DOHH2 (cell line): ENCODE results near the gene RDH11.

ENCODE experiments used
- H3F3A ChIP-seq: fragments of 200-600 bp; sonication (generic), shearing (Covaris generic); 2 replicates; pipeline ENCODE4 v1.6.0; 2016; ENCODE audit warnings: antibody characterized with exemption, mild to moderate bottlenecking; ENCODE audit not compliant: control insufficient read depth, insufficient read depth
- H3K27ac ChIP-seq: fragments of 200-600 bp; sonication (generic); 2 replicates; pipeline ENCODE4 v1.5.1; 2014; ENCODE audit warnings: low read depth, mild to moderate bottlenecking, low read length, moderate library complexity
- H3K27me3 ChIP-seq: fragments of 200-600 bp; sonication (generic); 2 replicates; pipeline ENCODE4 v1.6.1; 2014; ENCODE audit warnings: mild to moderate bottlenecking, low read length, mixed read lengths; ENCODE audit not compliant: control insufficient read depth
- H3K36me3 ChIP-seq: fragments of 200-600 bp; sonication (generic); 2 replicates; pipeline ENCODE4 v1.6.1; 2014; ENCODE audit warnings: mild to moderate bottlenecking, low read length, moderate library complexity, mixed read lengths; ENCODE audit not compliant: control insufficient read depth
- H3K4me1 ChIP-seq: fragments of 200-600 bp; sonication (generic); 2 replicates; pipeline ENCODE4 v1.6.1; 2014; ENCODE audit warnings: mild to moderate bottlenecking, low read length, mixed read lengths; ENCODE audit not compliant: control insufficient read depth
- H3K4me2 ChIP-seq: fragments of 200-600 bp; sonication (generic); 2 replicates; pipeline ENCODE4 v1.6.0; 2014; ENCODE audit warnings: mild to moderate bottlenecking, low read length, moderate library complexity
- H3K4me3 ChIP-seq: fragments of 200-600 bp; sonication (generic); 2 replicates; pipeline ENCODE4 v1.5.1; 2014; ENCODE audit warnings: mild to moderate bottlenecking, low read length, mixed read lengths
- H3K79me2 ChIP-seq: fragments of 200-600 bp; sonication (generic); 2 replicates; pipeline ENCODE4 v1.6.1; 2014; ENCODE audit warnings: mild to moderate bottlenecking, low read length, mixed read lengths; ENCODE audit not compliant: control insufficient read depth
- H3K9me2 ChIP-seq: fragments of 200-600 bp; sonication (generic); replicated peaks from 2 replicates; pipeline ENCODE4 v1.6.1; 2014; ENCODE audit warnings: mild to moderate bottlenecking, low read length, mixed read lengths; ENCODE audit not compliant: control insufficient read depth
- H3K9me3 ChIP-seq: fragments of 200-600 bp; sonication (generic); 2 replicates; pipeline ENCODE4 v1.6.1; 2014; ENCODE audit warnings: antibody characterized with exemption, low read length, mixed read lengths; ENCODE audit not compliant: control insufficient read depth, insufficient read depth
- H4K20me1 ChIP-seq: fragments of 200-600 bp; sonication (generic); 2 replicates; pipeline ENCODE4 v1.6.0; 2014; ENCODE audit warnings: low read depth, mild to moderate bottlenecking, antibody characterized with exemption, low read length, moderate library complexity; ENCODE audit not compliant: control insufficient read depth, insufficient read depth
- EZH2phosphoT487 ChIP-seq: fragments of 200-600 bp; sonication (generic); IDR thresholded peaks from 2 replicates; pipeline ENCODE4 v1.6.1; 2017; ENCODE audit warnings: borderline replicate concordance, mild to moderate bottlenecking, antibody characterized with exemption, low read length, moderate library complexity, mixed read lengths
- TF ChIP-seq, protein P1 (sequence below): fragments of 200-600 bp; sonication (generic); IDR thresholded peaks from one replicate; pipeline ENCODE4 v1.5.1; 2014; ENCODE audit warnings: antibody characterized with exemption, mild to moderate bottlenecking, low read depth, low read length; ENCODE audit not compliant: poor library complexity, severe bottlenecking

RDH11 gene

DNA sequence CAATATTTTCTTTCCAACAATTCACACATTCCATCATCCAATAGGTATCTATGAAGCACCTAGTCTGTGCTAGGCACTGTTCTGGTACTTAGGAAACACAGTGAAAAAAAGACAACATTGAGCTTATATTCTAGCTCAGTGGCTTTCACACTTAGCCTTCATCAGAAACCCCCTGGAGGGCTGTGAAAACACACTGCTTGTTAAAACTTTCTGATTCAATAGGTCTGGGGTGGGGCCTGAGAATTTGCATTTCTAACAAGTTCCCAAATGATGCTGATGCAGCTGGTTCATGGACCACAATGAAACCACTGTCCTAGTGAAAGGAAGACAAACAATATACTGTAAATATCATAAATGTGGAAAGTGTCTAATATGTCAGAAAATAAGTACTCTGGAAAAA is 27.0 kb downstream of the RDH11 start:
- Histone ChIP-seq H3K79me2 (peaks cover 96% of the 10 kb centered on the region), H3K27me3 (no peaks in the 10 kb centered on the region), H3K9me2 (no peaks in the 10 kb centered on the region), H3K4me1 (peaks cover 35% of the 10 kb centered on the region), H3K9me3 (no peaks in the 10 kb centered on the region), H3K4me2 (no peak overlapping the region), H3F3A (peaks cover 3% of the 10 kb centered on the region), H3K36me3 (peaks cover 3% of the 10 kb centered on the region), H4K20me1 (peaks cover 8% of the 10 kb centered on the region), H3K27ac (no peak overlapping the region), H3K4me3 (no peak overlapping the region)
- TF ChIP-seq, protein P1, sequence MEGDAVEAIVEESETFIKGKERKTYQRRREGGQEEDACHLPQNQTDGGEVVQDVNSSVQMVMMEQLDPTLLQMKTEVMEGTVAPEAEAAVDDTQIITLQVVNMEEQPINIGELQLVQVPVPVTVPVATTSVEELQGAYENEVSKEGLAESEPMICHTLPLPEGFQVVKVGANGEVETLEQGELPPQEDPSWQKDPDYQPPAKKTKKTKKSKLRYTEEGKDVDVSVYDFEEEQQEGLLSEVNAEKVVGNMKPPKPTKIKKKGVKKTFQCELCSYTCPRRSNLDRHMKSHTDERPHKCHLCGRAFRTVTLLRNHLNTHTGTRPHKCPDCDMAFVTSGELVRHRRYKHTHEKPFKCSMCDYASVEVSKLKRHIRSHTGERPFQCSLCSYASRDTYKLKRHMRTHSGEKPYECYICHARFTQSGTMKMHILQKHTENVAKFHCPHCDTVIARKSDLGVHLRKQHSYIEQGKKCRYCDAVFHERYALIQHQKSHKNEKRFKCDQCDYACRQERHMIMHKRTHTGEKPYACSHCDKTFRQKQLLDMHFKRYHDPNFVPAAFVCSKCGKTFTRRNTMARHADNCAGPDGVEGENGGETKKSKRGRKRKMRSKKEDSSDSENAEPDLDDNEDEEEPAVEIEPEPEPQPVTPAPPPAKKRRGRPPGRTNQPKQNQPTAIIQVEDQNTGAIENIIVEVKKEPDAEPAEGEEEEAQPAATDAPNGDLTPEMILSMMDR = no peak
- no peak for TF ChIP-seq EZH2phosphoT487

- Histone ChIP-seq H3K4me1 (peaks cover 26% of the 10 kb centered on the region), H3K4me2 (peak overlapping the region; percentile 12; the same call in 1 of the 2 replicates), H3K27ac (no peak overlapping the region), H3K36me3 (peaks cover 3% of the 10 kb centered on the region), H3K79me2 (peaks cover 87% of the 10 kb centered on the region), H3K4me3 (no peak overlapping the region), H3K9me2 (no peaks in the 10 kb centered on the region), H3K9me3 (no peaks in the 10 kb centered on the region), H3F3A (peaks cover 3% of the 10 kb centered on the region), H4K20me1 (peaks cover 6% of the 10 kb centered on the region), H3K27me3 (no peaks in the 10 kb centered on the region)
- no peak for TF ChIP-seq EZH2phosphoT487
- TF ChIP-seq, protein P1 = peak; percentile 65
These were observed 28.7 kb downstream of the RDH11 start for GRCh38 chr14:67666750-67667449.

DNA sequence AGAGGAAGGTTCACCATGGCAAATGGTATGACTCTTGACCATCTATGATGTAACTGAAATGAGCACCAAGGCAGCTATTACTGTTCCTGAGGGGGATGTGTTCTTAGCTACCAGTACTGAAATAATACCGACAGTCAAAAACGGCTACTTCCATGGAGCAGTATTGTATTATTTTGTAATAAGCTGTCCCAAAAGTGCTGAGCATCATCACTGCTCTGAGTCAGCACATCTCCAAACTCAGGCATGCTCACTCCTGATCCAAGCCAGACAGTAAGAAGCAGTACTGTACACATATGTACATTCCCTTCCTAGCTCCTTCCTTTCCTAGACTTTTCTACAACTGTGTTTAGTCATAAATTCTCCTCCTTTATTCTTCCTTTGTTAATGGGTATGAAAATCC is 29.7 kb downstream of the RDH11 start:
- Histone ChIP-seq H3K9me3 (no peaks in the 10 kb centered on the region), H3K4me2 (no peak overlapping the region), H3F3A (peaks cover 3% of the 10 kb centered on the region), H3K79me2 (peaks cover 81% of the 10 kb centered on the region), H3K4me3 (no peak overlapping the region), H3K36me3 (peaks cover 2% of the 10 kb centered on the region), H3K27ac (no peak overlapping the region), H4K20me1 (peaks cover 6% of the 10 kb centered on the region), H3K9me2 (no peaks in the 10 kb centered on the region), H3K27me3 (no peaks in the 10 kb centered on the region), H3K4me1 (peaks cover 26% of the 10 kb centered on the region)
- TF ChIP-seq EZH2phosphoT487 = no peak
- TF ChIP-seq, protein P1 = no peak
